Fibroblast of lung (primary cell): ENCODE measurements around the gene HECW1. TPM values are rescaled to one million over a fixed set of nuclear protein-coding genes. Genes with fewer than 3 reads are reported as not detected.

ENCODE experiments used
- DNase-seq, 2 donors: peaks; one replicate each; pipeline versions ENCODE4 v3.0.0 to v3.0.0-alpha.2; 2010; ENCODE audit warnings: low read depth in 2 of 2
- H2AFZ ChIP-seq: 2 replicates; pipeline ENCODE4 v1.5.1; 2012; ENCODE audit warnings: low read length, control low read depth, inconsistent platforms
- H3K27ac ChIP-seq: 2 replicates; pipeline ENCODE4 v1.5.1; 2011; ENCODE audit warnings: low read length, control low read depth; ENCODE audit not compliant: insufficient read depth
- H3K27me3 ChIP-seq: 2 replicates; pipeline ENCODE4 v1.5.1; 2011; ENCODE audit warnings: mild to moderate bottlenecking, low read length; ENCODE audit not compliant: control insufficient read depth, insufficient read depth
- H3K36me3 ChIP-seq: 2 replicates; pipeline ENCODE4 v1.5.1; 2011; ENCODE audit warnings: low read length; ENCODE audit not compliant: control insufficient read depth, insufficient read depth
- H3K4me1 ChIP-seq: 2 replicates; pipeline ENCODE4 v1.5.1; 2011; ENCODE audit warnings: low read length; ENCODE audit not compliant: control insufficient read depth, insufficient read depth; ENCODE audit errors: extremely low read depth
- H3K4me2 ChIP-seq: 2 replicates; pipeline ENCODE4 v1.5.1; 2011; ENCODE audit warnings: low read length, control low read depth; ENCODE audit not compliant: insufficient read depth; ENCODE audit errors: extremely low read depth
- H3K4me3 ChIP-seq, 4 experiments: fragments of 200-600 bp in 1 of 4; sonication (generic) in 1 of 4; replicated peaks in 1 of 4; 2 replicates each; pipeline ENCODE4 v1.5.1; 2011 to 2016; ENCODE audit warnings: low read length in 4 of 4, low read depth in 3 of 4, mild to moderate bottlenecking in 3 of 4, control low read depth in 2 of 4, inconsistent platforms in 1 of 4, mixed read lengths in 1 of 4; ENCODE audit not compliant: insufficient read depth in 1 of 4; ENCODE audit errors: control extremely low read depth in 1 of 4
- H3K79me2 ChIP-seq: 2 replicates; pipeline ENCODE4 v1.5.1; 2012; ENCODE audit warnings: mild to moderate bottlenecking, low read length, inconsistent platforms; ENCODE audit not compliant: control insufficient read depth, insufficient read depth
- H3K9ac ChIP-seq: 2 replicates; pipeline ENCODE4 v1.5.1; 2011; ENCODE audit warnings: mild to moderate bottlenecking, low read length, control low read depth; ENCODE audit not compliant: insufficient read depth
- H3K9me3 ChIP-seq: 2 replicates; pipeline ENCODE4 v1.5.1; 2012; ENCODE audit warnings: low read depth, low read length; ENCODE audit not compliant: control insufficient read depth, insufficient read depth
- H4K20me1 ChIP-seq: 2 replicates; pipeline ENCODE4 v1.5.1; 2011; ENCODE audit warnings: low read length; ENCODE audit not compliant: control insufficient read depth, insufficient read depth; ENCODE audit errors: extremely low read depth
- EZH2 ChIP-seq: IDR thresholded peaks from 2 replicates; pipeline ENCODE4 v1.5.1; 2012; ENCODE audit warnings: low read length, control low read depth, mild to moderate bottlenecking; ENCODE audit errors: missing control alignments
- polyA plus RNA-seq, 2 donors: library from polyadenylated mRNA; depleted of rRNA in 1 of 2; stranded (reverse) in 1 of 2; unstranded in 1 of 2; fragments of >200 nt; gene quantifications; 2 replicates each; pipeline ENCODE4 v1.2.1, GENCODE V29; 2011 to 2012; ENCODE audit warnings: missing spikeins in 1 of 2
- total RNA-seq: library from RNA; depleted of rRNA; stranded (reverse); fragments of >200 nt; gene quantifications from 2 replicates; pipeline ENCODE4 v1.2.1, GENCODE V29; 2014
- TF ChIP-seq, protein P1 (sequence below), 2 donors: IDR thresholded peaks in 1 of 2; conservative IDR thresholded peaks in 1 of 2; 1 replicate in 1 of 2; 2 replicates in 1 of 2; pipeline ENCODE4 v1.5.1; 2011 to 2012; ENCODE audit warnings: low read length in 2 of 2, control low read depth in 1 of 2, inconsistent platforms in 1 of 2, low read depth in 1 of 2, mild to moderate bottlenecking in 1 of 2

HECW1 gene
- total and polyA plus RNA-seq, 2 donors (not counting 1 experiment from before 2014, with no cell fraction given): 1.1 to 6.1 TPM

DNA sequence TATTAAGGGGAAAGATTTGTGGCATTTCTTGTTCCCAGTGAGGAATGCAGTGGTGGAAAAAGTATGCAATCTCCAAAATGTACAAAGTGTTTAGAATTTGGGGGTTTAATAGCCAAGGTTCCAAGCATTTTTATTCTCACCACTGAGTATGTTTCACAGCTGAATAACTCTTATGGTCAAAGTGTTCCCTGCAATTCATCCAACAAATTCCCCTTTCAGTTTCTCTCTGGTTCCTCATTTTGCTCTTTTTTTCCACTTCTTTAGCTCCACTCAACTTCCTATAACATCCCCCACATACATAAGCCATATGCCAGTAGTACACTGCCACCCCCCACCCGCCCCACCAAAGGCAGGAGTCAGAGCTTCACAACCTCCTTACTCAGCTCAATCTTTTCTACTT is 4.6 kb downstream of the HECW1 start:
- peak in 1 of 2 donors; percentile 82 for DNase-seq
- H3K36me3 ChIP-seq: no peaks in the 10 kb centered on the region
- H3K27ac ChIP-seq: no peak overlapping the region
- peaks cover 7% of the 10 kb centered on the region for H3K4me1 ChIP-seq
- no peak overlapping the region for H2AFZ ChIP-seq
- H3K4me3 ChIP-seq: no peak overlapping the region
- peaks cover 30% of the 10 kb centered on the region for H3K27me3 ChIP-seq
- no peaks in the 10 kb centered on the region for H4K20me1 ChIP-seq
- no peaks in the 10 kb centered on the region for H3K79me2 ChIP-seq
- H3K9ac ChIP-seq: no peak overlapping the region
- H3K4me2 ChIP-seq: no peak overlapping the region
- TF ChIP-seq, protein P1, sequence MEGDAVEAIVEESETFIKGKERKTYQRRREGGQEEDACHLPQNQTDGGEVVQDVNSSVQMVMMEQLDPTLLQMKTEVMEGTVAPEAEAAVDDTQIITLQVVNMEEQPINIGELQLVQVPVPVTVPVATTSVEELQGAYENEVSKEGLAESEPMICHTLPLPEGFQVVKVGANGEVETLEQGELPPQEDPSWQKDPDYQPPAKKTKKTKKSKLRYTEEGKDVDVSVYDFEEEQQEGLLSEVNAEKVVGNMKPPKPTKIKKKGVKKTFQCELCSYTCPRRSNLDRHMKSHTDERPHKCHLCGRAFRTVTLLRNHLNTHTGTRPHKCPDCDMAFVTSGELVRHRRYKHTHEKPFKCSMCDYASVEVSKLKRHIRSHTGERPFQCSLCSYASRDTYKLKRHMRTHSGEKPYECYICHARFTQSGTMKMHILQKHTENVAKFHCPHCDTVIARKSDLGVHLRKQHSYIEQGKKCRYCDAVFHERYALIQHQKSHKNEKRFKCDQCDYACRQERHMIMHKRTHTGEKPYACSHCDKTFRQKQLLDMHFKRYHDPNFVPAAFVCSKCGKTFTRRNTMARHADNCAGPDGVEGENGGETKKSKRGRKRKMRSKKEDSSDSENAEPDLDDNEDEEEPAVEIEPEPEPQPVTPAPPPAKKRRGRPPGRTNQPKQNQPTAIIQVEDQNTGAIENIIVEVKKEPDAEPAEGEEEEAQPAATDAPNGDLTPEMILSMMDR (conservative IDR thresholded peaks at IDR 0.05 in 1 of 2, IDR thresholded peaks at IDR 0.05 in 1 of 2; ENCODE audit: low read depth in 1 of 2, low read length in 2 of 2): no peak
- no peak for TF ChIP-seq EZH2
- no peaks in the 10 kb centered on the region for H3K9me3 ChIP-seq

DNA sequence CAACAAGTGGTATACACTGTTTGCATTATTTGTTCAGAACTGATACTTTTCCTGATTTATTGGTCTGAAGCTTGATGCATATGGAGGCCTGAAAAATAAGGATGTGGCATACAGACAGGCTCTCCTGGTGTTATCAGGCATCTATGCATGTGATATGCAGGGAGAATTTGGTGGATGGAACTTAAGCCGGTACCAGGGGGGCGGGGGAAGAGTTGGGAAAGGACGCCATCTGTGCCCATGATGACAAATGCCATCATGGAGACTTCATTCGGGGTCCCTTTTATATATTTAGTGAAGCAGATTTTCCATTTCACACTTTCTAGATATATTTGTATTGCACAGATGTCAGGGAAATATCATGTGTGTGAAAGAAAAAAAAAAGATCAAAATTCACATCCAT is 5.4 kb downstream of the HECW1 start:
- H3K4me2 ChIP-seq: no peak overlapping the region
- no peaks in the 10 kb centered on the region for H3K36me3 ChIP-seq
- TF ChIP-seq EZH2: no peak
- TF ChIP-seq, protein P1 (conservative IDR thresholded peaks at IDR 0.05 in 1 of 2, IDR thresholded peaks at IDR 0.05 in 1 of 2; ENCODE audit: low read depth in 1 of 2, low read length in 2 of 2): no peak
- no peak overlapping the region for H3K4me3 ChIP-seq
- no peak overlapping the region for H3K9ac ChIP-seq
- no peak overlapping the region for H3K27ac ChIP-seq
- no peaks in the 10 kb centered on the region for H3K9me3 ChIP-seq
- H3K27me3 ChIP-seq: peaks cover 24% of the 10 kb centered on the region
- no peak overlapping the region for H2AFZ ChIP-seq
- no peaks in the 10 kb centered on the region for H4K20me1 ChIP-seq
- no peak for DNase-seq
- no peaks in the 10 kb centered on the region for H3K79me2 ChIP-seq
- H3K4me1 ChIP-seq: peaks cover 4% of the 10 kb centered on the region

DNA sequence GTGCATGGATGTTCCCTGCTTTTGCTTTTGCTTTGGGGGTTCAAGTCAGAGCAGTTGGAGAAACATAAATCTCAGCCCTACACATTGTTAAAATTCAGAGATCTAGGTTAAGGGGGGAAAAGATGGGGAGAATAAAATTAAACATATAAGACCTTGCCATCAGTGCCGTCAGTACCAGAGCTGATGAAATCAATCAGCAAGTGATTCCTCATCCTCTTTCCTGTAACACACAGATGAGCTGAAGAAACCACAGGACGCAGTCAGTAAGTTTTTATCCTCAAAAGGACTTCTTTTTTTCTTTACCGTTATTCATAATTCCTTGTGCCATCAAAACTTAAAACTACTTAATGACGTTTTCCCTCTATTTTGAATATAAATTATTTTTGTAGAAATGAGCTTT is 5.9 kb downstream of the HECW1 start:
- Histone ChIP-seq H3K79me2 (no peaks in the 10 kb centered on the region), H2AFZ (no peak overlapping the region), H3K4me1 (peaks cover 4% of the 10 kb centered on the region), H3K36me3 (no peaks in the 10 kb centered on the region), H3K27me3 (peaks cover 19% of the 10 kb centered on the region), H3K9ac (no peak overlapping the region), H3K4me3 (no peak overlapping the region), H3K4me2 (no peak overlapping the region), H4K20me1 (no peaks in the 10 kb centered on the region), H3K27ac (no peak overlapping the region), H3K9me3 (no peaks in the 10 kb centered on the region)
- DNase-seq: peak in 1 of 2 donors; percentile 41
- TF ChIP-seq, protein P1 (conservative IDR thresholded peaks at IDR 0.05 in 1 of 2, IDR thresholded peaks at IDR 0.05 in 1 of 2; ENCODE audit: low read depth in 1 of 2, low read length in 2 of 2): no peak
- no peak for TF ChIP-seq EZH2
